22Rv1 (cell line): ENCODE measurements around the gene SPATA1.
A peak's percentile ranks its signal among the peaks of the same experiment; 100 is the strongest.

Experiments
- H3K27ac ChIP-seq: fragments of 450-650 bp; 2 replicates; pipeline ENCODE4 v1.5.1; 2017
- ZFX ChIP-seq: fragments of 450-650 bp; IDR thresholded peaks from 2 replicates; pipeline ENCODE4 v1.6.1; 2017; ENCODE audit warnings: antibody characterized with exemption, borderline replicate concordance
- TF ChIP-seq, protein P1 (sequence below): fragments of 450-650 bp; IDR thresholded peaks from 2 replicates; pipeline ENCODE4 v1.5.1; 2017; ENCODE audit warnings: mild to moderate bottlenecking

Gene SPATA1

DNA sequence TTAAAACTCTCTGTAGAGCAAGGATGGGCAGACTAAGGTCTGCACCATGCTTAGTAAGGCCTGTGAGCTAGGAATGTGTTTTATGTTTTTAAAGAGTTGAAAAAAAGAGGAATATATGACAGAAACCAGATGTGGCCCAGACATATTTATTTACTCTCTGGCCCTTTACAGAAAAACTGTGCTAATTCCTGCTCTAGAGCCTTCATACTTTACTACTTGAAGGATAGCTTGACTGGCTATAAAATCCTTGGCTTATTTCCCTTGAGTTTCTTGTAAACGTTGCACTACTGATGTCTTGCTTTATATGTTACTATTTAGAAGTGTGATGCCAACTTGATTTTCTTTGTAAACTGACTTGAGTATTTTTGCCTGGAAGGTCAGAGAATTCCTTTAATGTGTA lies 34.6 kb downstream of the SPATA1 start:
- H3K27ac ChIP-seq = no peak overlapping the region
- TF ChIP-seq, protein P1, sequence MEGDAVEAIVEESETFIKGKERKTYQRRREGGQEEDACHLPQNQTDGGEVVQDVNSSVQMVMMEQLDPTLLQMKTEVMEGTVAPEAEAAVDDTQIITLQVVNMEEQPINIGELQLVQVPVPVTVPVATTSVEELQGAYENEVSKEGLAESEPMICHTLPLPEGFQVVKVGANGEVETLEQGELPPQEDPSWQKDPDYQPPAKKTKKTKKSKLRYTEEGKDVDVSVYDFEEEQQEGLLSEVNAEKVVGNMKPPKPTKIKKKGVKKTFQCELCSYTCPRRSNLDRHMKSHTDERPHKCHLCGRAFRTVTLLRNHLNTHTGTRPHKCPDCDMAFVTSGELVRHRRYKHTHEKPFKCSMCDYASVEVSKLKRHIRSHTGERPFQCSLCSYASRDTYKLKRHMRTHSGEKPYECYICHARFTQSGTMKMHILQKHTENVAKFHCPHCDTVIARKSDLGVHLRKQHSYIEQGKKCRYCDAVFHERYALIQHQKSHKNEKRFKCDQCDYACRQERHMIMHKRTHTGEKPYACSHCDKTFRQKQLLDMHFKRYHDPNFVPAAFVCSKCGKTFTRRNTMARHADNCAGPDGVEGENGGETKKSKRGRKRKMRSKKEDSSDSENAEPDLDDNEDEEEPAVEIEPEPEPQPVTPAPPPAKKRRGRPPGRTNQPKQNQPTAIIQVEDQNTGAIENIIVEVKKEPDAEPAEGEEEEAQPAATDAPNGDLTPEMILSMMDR = no peak
- TF ChIP-seq ZFX = no peak

DNA sequence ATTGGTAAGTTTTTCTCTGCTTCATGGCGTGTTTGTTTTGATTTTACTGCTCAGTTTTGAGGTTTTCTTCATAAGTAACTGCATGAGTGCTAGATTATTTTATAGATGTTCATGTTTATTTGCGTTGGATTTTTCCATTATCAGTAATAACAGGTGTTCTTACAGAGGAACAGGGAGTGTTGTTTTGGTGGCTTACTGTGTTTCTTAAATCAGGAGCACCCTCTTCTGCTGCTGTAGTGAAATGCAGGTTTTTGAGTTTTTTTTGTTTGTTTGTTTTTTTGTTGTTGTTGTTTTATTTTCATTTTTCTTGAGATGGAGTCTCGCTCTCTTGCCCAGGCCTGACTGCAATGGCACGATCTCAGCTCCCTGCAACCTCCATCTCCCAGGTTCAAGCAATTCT lies 35.5 kb downstream of the SPATA1 start:
- H3K27ac ChIP-seq = no peak overlapping the region
- TF ChIP-seq, protein P1 = peak; percentile 28; the same call in 1 of the 2 replicates
- TF ChIP-seq ZFX = no peak

DNA sequence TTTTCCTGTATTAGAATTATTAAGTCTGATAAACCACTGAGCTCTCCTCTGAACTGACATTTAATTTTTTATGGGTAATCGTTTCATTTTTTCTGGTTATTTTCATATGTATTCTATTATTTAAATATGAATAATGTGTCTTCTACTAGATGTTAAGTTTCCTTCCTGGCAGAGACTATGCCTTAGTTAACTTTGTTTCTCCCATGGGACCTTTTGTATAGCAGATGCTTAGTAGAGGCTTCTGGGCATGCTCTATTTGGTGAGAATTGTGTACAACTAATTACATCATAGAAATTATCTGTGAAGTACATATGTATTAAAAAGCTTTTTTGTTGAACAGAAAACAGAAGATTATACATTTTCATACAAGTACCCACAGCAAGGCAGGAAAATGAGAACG lies 44.6 kb downstream of the SPATA1 start:
- H3K27ac ChIP-seq = no peak overlapping the region
- no peak for TF ChIP-seq ZFX

DNA sequence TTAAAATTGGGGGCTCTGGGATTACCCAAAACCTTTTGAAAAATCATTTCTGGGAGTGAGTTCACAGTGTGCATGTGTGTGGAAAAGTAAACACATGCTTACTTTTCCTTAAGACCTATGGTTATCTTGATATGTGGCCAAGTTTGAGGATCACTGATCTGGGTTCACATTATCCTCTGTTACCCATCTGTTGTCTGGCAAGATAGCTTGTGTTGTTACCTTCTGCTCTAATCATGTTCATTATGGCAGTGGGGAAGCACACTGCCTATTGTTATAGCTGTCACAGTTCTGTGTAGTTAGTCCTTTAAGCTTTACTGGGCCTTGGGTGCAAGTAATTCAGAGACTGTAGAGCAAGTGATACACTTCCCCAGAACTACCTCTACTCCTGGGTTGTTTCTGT lies 63.0 kb downstream of the SPATA1 start:
- no peak overlapping the region for H3K27ac ChIP-seq
- TF ChIP-seq, protein P1 = no peak
- TF ChIP-seq ZFX = no peak

DNA sequence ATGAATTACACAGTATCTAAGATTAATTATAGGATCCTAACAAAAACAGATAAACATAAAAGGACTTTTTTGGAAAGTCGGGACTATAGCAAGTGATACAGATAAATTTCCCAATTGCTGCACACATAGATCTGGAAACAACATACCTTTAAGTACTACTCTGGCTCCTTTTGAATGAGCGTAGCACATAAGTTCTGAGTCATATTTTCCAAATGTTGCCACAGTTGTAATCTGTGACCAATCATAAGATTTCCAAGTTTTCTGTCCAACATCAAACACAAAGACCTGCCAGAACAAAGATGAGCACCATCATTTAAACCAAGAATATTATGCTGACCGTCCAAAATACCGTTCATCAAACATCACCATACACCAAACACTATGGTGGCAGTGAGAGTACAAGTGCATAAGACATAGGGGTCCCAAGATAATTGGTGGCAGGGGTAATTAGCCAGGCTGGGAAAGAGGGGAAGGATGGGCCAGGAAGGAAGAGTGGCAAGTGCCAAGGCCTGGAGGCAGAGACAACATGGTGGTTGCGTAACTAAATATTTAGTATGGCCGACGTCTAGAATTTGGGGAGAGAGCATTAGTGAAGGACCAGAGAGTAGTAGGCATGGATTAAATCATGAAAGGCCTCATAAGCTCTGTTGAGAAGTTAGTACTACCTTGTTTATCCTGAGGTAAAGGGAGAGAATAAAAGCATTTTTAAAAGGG lies 64.4 kb downstream of the SPATA1 start:
- TF ChIP-seq, protein P1 = no peak
- TF ChIP-seq ZFX = no peak
- H3K27ac ChIP-seq = no peak overlapping the region

DNA sequence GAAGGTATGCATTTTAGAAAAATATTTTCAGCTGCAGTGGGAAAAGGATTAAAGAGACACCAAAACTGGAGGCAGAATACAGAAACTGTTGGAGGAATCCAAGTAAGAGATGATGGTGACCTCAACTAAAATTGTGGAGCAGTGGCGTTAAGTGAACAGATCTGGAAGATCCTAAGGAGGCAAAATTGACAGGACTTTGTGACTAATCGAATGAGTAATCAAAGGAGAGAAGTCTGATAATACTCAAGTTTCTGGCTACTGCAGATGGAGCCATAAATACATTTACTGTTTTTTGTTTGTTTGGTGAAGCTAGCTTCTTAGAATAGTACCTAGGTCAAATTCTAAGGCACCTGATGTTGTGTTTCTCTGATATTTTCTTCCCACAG lies 65.0 kb downstream of the SPATA1 start:
- H3K27ac ChIP-seq = no peak overlapping the region
- TF ChIP-seq, protein P1 = no peak
- no peak for TF ChIP-seq ZFX

DNA sequence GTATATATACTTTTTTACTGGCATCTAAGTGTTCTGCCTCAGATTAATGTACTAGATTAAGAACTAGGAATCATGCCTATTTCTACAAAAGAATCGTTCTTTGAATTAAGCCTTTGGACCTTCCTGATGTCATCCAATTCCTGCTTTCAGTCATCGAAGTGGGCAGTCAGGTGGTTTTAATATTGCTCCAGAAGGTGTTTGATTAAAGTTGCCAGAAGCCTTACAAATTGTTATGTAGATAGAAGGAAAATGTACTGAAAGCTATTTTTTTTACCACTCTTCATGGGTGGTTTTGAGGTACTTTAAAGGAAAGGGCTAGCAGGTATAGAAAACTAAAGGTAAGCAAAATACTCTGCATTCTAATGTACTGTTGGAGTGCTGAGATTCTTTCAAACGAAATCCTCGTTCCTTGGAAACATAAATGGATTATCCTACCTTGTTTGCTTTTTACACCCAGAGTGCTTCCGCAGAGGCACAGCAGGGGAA lies 67.3 kb downstream of the SPATA1 start:
- TF ChIP-seq, protein P1 = no peak
- H3K27ac ChIP-seq = peak overlapping the region; percentile 92
